MM.1S (cell line): ENCODE measurements around the gene RBL2.

Experiments
- EZH2 ChIP-seq: fragments of 300-600 bp; sonication (generic); optimal IDR thresholded peaks from 2 replicates; pipeline ENCODE3; 2017; ENCODE audit warnings: low read depth, mild to moderate bottlenecking, antibody characterized with exemption, low read length, mixed read lengths
- TF ChIP-seq, protein P1 (sequence below): fragments of 300-600 bp; sonication (generic); IDR thresholded peaks from 2 replicates; pipeline ENCODE4 v1.5.1; 2016; ENCODE audit warnings: antibody characterized with exemption, low read length, mixed read lengths

DNA sequence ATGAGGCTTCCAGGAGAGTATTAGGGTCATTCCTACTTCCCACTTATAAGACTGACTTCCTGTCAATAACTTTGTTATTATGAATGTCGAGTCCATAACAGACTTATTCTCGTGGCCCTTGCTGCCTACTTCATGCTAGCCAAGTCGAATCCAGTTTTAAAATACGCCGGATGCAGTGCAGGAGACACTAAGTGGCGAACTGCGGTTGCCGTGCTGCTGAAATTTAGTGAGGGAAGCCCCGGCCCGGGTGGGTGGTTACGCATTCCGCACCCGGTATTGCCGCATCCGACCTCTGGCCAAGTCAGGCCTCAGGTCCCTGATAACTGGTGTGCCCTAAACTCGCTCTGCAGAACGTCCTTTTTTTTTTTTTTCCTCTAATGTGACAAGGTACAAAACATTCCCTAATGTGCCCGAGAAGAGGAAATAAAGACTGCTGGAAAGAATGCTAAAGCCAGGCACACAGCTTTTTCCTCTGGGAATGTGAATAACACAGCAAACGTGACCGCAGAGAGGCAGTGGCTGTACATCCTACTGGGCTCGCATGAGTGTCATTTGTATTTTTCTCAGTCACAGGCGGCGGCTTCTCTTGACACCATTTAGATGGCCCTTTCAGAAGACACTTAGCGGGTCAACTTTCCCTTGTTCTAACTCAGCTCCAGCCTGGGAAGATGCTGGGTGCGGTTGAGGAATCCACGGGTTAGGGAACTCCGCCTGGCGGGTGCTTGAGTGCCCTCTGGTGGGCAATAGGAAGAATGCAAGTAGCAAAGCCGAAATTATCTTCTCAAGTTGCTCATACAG is 75.8 kb downstream of the RBL2 start:
- TF ChIP-seq, protein P1, sequence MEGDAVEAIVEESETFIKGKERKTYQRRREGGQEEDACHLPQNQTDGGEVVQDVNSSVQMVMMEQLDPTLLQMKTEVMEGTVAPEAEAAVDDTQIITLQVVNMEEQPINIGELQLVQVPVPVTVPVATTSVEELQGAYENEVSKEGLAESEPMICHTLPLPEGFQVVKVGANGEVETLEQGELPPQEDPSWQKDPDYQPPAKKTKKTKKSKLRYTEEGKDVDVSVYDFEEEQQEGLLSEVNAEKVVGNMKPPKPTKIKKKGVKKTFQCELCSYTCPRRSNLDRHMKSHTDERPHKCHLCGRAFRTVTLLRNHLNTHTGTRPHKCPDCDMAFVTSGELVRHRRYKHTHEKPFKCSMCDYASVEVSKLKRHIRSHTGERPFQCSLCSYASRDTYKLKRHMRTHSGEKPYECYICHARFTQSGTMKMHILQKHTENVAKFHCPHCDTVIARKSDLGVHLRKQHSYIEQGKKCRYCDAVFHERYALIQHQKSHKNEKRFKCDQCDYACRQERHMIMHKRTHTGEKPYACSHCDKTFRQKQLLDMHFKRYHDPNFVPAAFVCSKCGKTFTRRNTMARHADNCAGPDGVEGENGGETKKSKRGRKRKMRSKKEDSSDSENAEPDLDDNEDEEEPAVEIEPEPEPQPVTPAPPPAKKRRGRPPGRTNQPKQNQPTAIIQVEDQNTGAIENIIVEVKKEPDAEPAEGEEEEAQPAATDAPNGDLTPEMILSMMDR: peak; percentile 95
- TF ChIP-seq EZH2: no peak
